Left lung (tissue), 10 donors: ENCODE results near the gene SLC35F6. TPM values are rescaled to one million over a fixed set of nuclear protein-coding genes. Genes with fewer than 3 reads are reported as not detected.

Experiments
- ATAC-seq: fragments of 200-7000 bp; cut with Tn5 transposase; one replicate; pipeline ENCODE4 v1.9.1; 2020; ENCODE audit warnings: moderate library complexity
- DNase-seq, 4 donors: peaks; one replicate each; pipeline ENCODE4 v3.0.0-alpha.2; 2013 to 2020
- H3K27ac ChIP-seq, 2 donors: fragments of 200-600 bp; sonication (generic) in 1 of 2; one replicate each; pipeline versions ENCODE4 v1.5.0 to v1.8.0; 2020 to 2021
- H3K27me3 ChIP-seq, 2 donors: fragments of 200-600 bp; sonication (generic) in 1 of 2; one replicate each; pipeline versions ENCODE4 v1.5.0 to v1.8.0; 2020 to 2021
- H3K36me3 ChIP-seq, 2 donors: fragments of 200-600 bp; sonication (generic) in 1 of 2; one replicate each; pipeline versions ENCODE4 v1.5.0 to v1.8.0; 2020 to 2021
- H3K4me1 ChIP-seq, 2 donors: fragments of 200-600 bp; one replicate each; pipeline ENCODE4 v1.8.0; 2021
- H3K4me3 ChIP-seq, 2 donors: fragments of 200-600 bp; sonication (generic) in 1 of 2; one replicate each; pipeline versions ENCODE4 v1.5.0 to v1.8.0; 2020 to 2021; ENCODE audit warnings: mild to moderate bottlenecking in 1 of 2
- H3K9me3 ChIP-seq, 2 donors: fragments of 200-600 bp; sonication (generic) in 1 of 2; one replicate each; pipeline versions ENCODE4 v1.5.0 to v1.8.0; 2020 to 2021
- intact Hi-C, 2 donors: fragments of 100-400 bp; cut with DNase I; formaldehyde crosslinking; loops; one replicate each; pipeline versions ENCODE4 v1.11.2 to v1.14.2; 2022
- polyA plus RNA-seq, 6 donors: library from polyadenylated mRNA; unstranded; fragments of 120-200 nt; gene quantifications; one replicate each; pipeline ENCODE4 v1.2.1, GENCODE V29; 2013; ENCODE audit not compliant: insufficient read length in 6 of 6
- total RNA-seq, 2 donors: library from RNA; stranded (reverse); fragmentation: NEBNext Ultra II Directional; extraction: Animal tissue kit (Norgen Biotek cat#: 25700); gene quantifications; one replicate each; pipeline ENCODE4 v1.2.1, GENCODE V29; 2021
- TF ChIP-seq, protein P1 (sequence below), 2 donors: fragments of 200-600 bp; sonication (generic) in 1 of 2; IDR thresholded peaks; one replicate each; pipeline versions ENCODE4 v1.5.0 to v1.8.0; 2021; ENCODE audit warnings: antibody characterized with exemption in 2 of 2
- donor health status: DM: no; HTN: yes; CAD: no.
- donor health status: DM: no; HTN: no; CAD: no.

SLC35F6 gene
- total and polyA plus RNA-seq, 8 donors: 10.0 to 62.1 (median 12.3) TPM

DNA sequence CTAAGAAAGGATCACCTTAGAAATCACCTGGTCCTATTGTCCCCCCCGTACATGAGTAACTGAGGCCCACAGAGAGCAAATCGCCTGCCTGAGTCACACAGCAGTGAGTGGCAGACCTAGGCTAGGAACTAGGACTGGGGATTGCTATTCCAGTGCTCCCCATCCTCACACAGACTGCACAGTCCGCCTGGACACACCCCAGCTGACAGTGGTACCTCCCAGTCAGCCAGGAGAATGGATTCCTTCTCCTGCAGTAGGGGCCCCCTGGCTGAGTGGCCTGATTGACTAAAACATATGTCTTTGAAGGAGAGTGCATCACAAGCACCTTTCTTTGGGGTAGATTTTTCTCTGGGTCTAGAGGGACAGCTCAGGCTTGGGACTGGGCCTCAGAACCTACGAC lies 32.4 kb upstream of the SLC35F6 start:
- Histone ChIP-seq H3K4me3 (no peak overlapping the region), H3K36me3 (no peaks in the 10 kb centered on the region), H3K27me3 (peaks cover 5 to 29% of the 10 kb centered on the region in 2 donors), H3K4me1 (peaks cover 0 to 5% of the 10 kb centered on the region in 2 donors), H3K27ac (no peak overlapping the region), H3K9me3 (no peaks in the 10 kb centered on the region)
- no peak for ATAC-seq
- intact Hi-C loops: no loop called here
- no peak for DNase-seq
- TF ChIP-seq, protein P1, sequence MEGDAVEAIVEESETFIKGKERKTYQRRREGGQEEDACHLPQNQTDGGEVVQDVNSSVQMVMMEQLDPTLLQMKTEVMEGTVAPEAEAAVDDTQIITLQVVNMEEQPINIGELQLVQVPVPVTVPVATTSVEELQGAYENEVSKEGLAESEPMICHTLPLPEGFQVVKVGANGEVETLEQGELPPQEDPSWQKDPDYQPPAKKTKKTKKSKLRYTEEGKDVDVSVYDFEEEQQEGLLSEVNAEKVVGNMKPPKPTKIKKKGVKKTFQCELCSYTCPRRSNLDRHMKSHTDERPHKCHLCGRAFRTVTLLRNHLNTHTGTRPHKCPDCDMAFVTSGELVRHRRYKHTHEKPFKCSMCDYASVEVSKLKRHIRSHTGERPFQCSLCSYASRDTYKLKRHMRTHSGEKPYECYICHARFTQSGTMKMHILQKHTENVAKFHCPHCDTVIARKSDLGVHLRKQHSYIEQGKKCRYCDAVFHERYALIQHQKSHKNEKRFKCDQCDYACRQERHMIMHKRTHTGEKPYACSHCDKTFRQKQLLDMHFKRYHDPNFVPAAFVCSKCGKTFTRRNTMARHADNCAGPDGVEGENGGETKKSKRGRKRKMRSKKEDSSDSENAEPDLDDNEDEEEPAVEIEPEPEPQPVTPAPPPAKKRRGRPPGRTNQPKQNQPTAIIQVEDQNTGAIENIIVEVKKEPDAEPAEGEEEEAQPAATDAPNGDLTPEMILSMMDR (IDR thresholded peaks at IDR 0.05): no peak

DNA sequence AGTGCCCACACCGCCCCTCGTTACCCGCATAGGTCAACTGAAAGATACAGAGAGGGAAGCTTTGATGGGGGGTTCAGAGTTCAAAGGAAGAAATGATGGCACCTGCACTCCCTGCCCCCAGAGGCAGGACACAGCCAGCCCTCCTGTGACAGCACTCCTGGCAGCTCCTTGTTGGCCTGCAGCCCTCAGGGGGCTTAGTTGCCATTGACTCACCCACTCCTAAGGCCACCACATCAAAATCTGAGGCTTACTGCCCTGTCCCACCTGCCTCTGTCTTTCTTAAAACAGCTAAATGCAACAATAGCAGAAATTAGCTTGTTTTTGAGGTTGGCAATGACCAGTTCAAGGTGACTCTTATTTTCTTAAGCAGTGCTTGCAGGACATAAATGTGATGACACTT lies 31.6 kb upstream of the SLC35F6 start:
- Histone ChIP-seq H3K27me3 (peaks cover 5 to 22% of the 10 kb centered on the region in 2 donors), H3K36me3 (no peaks in the 10 kb centered on the region), H3K27ac (no peak overlapping the region), H3K4me1 (peaks cover 0 to 5% of the 10 kb centered on the region in 2 donors), H3K9me3 (no peaks in the 10 kb centered on the region), H3K4me3 (no peak overlapping the region)
- ATAC-seq (no peak), DNase-seq (no peak)
- TF ChIP-seq, protein P1 (IDR thresholded peaks at IDR 0.05): no peak
- intact Hi-C loops: no loop called here

DNA sequence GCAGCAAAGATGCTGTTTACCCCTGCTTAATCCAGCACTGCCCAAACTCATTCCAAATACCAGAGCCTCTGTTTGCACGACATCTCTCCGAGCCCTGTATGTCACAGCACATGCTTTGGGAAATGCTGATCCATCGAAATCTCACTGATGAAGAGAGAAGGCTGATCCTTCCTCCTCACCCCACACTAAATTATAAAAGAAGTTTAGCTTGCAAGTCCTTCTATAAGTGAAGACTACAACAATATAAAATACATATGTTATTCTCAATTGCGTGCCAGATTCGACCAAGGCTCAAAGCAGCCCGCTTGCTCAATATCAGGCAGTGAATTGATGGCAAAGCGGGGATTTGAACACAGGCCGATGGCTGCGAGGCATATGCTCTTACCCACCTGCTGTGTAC lies 30.7 kb upstream of the SLC35F6 start:
- no peak overlapping the region for H3K4me3 ChIP-seq
- DNase-seq: peak in 1 of 4 donors; percentile 63
- H3K36me3 ChIP-seq: no peaks in the 10 kb centered on the region
- TF ChIP-seq, protein P1 (IDR thresholded peaks at IDR 0.05): no peak
- intact Hi-C loops: no loop called here
- no peak for ATAC-seq
- H3K4me1 ChIP-seq: peaks cover 0 to 5% of the 10 kb centered on the region in 2 donors
- H3K27me3 ChIP-seq: peaks cover 0 to 13% of the 10 kb centered on the region in 2 donors
- H3K9me3 ChIP-seq: no peaks in the 10 kb centered on the region
- H3K27ac ChIP-seq: no peak overlapping the region

DNA sequence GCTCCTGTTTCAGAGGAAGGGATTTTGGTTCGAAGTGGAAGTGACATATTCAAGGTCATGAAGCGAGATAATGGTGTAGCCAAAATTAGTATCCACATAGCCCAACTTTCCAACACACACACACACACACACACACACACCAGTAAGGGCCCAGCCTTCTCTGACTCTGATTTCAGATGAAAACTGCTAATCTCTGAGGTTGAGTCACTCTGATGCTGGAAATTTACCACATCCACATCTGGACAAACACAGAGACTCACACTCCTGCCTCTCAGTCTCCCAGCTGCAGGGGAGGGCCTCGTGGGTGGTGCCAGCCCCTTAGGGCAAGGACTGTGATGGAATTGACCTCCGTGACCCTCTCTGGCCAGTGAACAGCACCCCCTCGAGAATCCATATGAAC lies 29.0 kb upstream of the SLC35F6 start:
- no peak overlapping the region for H3K4me3 ChIP-seq
- intact Hi-C loops: no loop called here
- no peak overlapping the region for H3K27ac ChIP-seq
- no peaks in the 10 kb centered on the region for H3K9me3 ChIP-seq
- H3K27me3 ChIP-seq: peaks cover 0 to 5% of the 10 kb centered on the region in 2 donors
- H3K36me3 ChIP-seq: no peaks in the 10 kb centered on the region
- TF ChIP-seq, protein P1 (IDR thresholded peaks at IDR 0.05): no peak
- DNase-seq (no peak), ATAC-seq (peak; percentile 69)
- peaks cover 0 to 5% of the 10 kb centered on the region in 2 donors for H3K4me1 ChIP-seq

DNA sequence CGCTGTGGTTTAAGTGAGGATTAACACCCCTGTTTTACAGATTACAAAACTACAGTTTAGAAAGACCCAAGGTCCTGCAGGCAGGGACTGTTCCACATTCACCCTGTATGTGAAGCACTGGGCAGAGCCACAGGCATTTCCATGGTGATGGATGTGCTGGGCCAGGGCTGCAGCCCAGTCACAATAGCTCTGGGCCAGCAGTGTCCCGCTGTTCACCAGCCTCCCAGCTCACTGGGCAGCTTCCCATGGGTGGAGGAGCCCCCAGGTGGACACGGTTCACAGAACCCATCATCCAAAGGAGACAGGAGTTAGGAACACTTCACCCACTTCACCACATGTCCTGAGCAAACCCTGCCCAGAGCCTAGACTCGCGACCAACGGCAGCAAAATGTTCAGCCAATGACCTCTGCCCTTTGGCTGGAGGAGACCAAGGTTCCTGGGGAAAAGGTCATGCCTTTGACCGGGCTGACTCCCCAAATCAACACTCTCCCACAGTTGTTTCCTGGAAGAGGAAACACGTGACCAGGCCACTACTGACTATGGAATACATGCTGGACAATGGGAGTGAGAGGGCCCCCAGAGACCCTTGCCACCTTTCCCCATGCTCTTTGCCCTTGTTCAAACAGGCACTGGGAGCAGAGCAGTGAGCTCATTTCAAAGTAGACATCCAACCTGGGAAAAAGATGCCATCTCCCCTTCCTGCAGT lies 28.0 kb upstream of the SLC35F6 start:
- Histone ChIP-seq H3K9me3 (no peaks in the 10 kb centered on the region), H3K4me3 (no peak overlapping the region), H3K4me1 (peaks cover 0 to 5% of the 10 kb centered on the region in 2 donors), H3K36me3 (no peaks in the 10 kb centered on the region), H3K27ac (no peak overlapping the region), H3K27me3 (no peaks in the 10 kb centered on the region)
- DNase-seq (no peak), ATAC-seq (no peak)
- intact Hi-C loops: no loop called here
- TF ChIP-seq, protein P1 (IDR thresholded peaks at IDR 0.05): no peak
